ENCODE measurements around the gene PGBD5. TPM values are rescaled to one million over a fixed set of nuclear protein-coding genes. Genes with fewer than 3 reads are reported as not detected.

Gene PGBD5
- polyA plus RNA-seq, 1 of the 3 experiments (the other 2 are of a cell fraction), result 0.15 TPM

GRCh38 chr1:230355128-230355527 lies 71.0 kb downstream of the PGBD5 start:
- H3K4me2 ChIP-seq, result no peak overlapping the region
- H3K27ac ChIP-seq (ENCODE audit: low read depth in 2 of 2, low read length in 1 of 2), result no peak overlapping the region
- no peaks in the 10 kb centered on the region for H3K9me2 ChIP-seq
- H3K79me2 ChIP-seq (ENCODE audit: insufficient read depth), result no peaks in the 10 kb centered on the region
- WGBS (ENCODE audit: low lambda C conversion rate), result 47% methylated on average over 4 of the region's 4 CpGs
- no peak overlapping the region for H3K4me3 ChIP-seq (ENCODE audit: low read depth in 2 of 2, low read length in 1 of 2)
- POLR2A ChIA-PET, result no interaction called here
- H4K20me1 ChIP-seq (ENCODE audit: insufficient read depth), result no peaks in the 10 kb centered on the region
- no peak overlapping the region for H2AFZ ChIP-seq (ENCODE audit: low read depth)
- H3K9me3 ChIP-seq, result no peaks in the 10 kb centered on the region
- TF ChIP-seq RCOR1 (IDR thresholded peaks at IDR 0.05; ENCODE audit: low read length) (no peak), TCF12 (IDR thresholded peaks at IDR 0.05) (no peak), YY1 (IDR thresholded peaks at IDR 0.05; ENCODE audit: low read depth) (no peak)
- TF ChIP-seq, protein P1, sequence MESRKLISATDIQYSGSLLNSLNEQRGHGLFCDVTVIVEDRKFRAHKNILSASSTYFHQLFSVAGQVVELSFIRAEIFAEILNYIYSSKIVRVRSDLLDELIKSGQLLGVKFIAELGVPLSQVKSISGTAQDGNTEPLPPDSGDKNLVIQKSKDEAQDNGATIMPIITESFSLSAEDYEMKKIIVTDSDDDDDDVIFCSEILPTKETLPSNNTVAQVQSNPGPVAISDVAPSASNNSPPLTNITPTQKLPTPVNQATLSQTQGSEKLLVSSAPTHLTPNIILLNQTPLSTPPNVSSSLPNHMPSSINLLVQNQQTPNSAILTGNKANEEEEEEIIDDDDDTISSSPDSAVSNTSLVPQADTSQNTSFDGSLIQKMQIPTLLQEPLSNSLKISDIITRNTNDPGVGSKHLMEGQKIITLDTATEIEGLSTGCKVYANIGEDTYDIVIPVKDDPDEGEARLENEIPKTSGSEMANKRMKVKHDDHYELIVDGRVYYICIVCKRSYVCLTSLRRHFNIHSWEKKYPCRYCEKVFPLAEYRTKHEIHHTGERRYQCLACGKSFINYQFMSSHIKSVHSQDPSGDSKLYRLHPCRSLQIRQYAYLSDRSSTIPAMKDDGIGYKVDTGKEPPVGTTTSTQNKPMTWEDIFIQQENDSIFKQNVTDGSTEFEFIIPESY (IDR thresholded peaks at IDR 0.05; ENCODE audit: borderline replicate concordance, low read depth), result no peak
- TF ChIP-seq, protein P2, sequence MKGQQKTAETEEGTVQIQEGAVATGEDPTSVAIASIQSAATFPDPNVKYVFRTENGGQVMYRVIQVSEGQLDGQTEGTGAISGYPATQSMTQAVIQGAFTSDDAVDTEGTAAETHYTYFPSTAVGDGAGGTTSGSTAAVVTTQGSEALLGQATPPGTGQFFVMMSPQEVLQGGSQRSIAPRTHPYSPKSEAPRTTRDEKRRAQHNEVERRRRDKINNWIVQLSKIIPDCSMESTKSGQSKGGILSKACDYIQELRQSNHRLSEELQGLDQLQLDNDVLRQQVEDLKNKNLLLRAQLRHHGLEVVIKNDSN (IDR thresholded peaks at IDR 0.05; ENCODE audit: borderline replicate concordance, low read depth), result no peak
- no peak overlapping the region for H3K9ac ChIP-seq
- CTCF ChIA-PET, result interaction anchor here (1.6 kb wide), 1 partner anchor 20 kb away, joined by 4 read pairs; no protein-coding TSS in a partner anchor
- H3F3A ChIP-seq (replicated peaks; ENCODE audit: insufficient read depth), result no peaks in the 10 kb centered on the region
- H3K27me3 ChIP-seq (ENCODE audit: insufficient read depth), result no peaks in the 10 kb centered on the region
- H3K36me3 ChIP-seq (replicated peaks in 1 of 2; ENCODE audit: control insufficient read depth in 1 of 2, insufficient read depth in 2 of 2, low read length in 1 of 2), result no peaks in the 10 kb centered on the region
- peaks cover 0 to 4% of the 10 kb centered on the region in 2 experiments; a peak in 1 of 4 replicates for H3K4me1 ChIP-seq (ENCODE audit: control insufficient read depth in 1 of 2, insufficient read depth in 2 of 2, low read depth in 1 of 2, low read length in 1 of 2)
- DNase-seq, result no peak

GRCh38 chr1:230354005-230354404 lies 72.1 kb downstream of the PGBD5 start:
- H2AFZ ChIP-seq (ENCODE audit: low read depth), result no peak overlapping the region
- no peaks in the 10 kb centered on the region for H4K20me1 ChIP-seq (ENCODE audit: insufficient read depth)
- no peak for DNase-seq
- POLR2A ChIA-PET, result no interaction called here
- no peak overlapping the region for H3K4me2 ChIP-seq
- no peak overlapping the region for H3K27ac ChIP-seq (ENCODE audit: low read depth in 2 of 2, low read length in 1 of 2)
- H3K9ac ChIP-seq, result no peak overlapping the region
- no peaks in the 10 kb centered on the region for H3K27me3 ChIP-seq (ENCODE audit: insufficient read depth)
- H3F3A ChIP-seq (replicated peaks; ENCODE audit: insufficient read depth), result no peaks in the 10 kb centered on the region
- H3K9me2 ChIP-seq, result no peaks in the 10 kb centered on the region
- H3K36me3 ChIP-seq (replicated peaks in 1 of 2; ENCODE audit: control insufficient read depth in 1 of 2, insufficient read depth in 2 of 2, low read length in 1 of 2), result no peaks in the 10 kb centered on the region
- H3K4me1 ChIP-seq (ENCODE audit: control insufficient read depth in 1 of 2, insufficient read depth in 2 of 2, low read depth in 1 of 2, low read length in 1 of 2), result peaks cover 0 to 4% of the 10 kb centered on the region in 2 experiments; a peak in 1 of 4 replicates
- CTCF ChIA-PET, result interaction anchor here (0.9 to 1.6 kb wide), 2 partner anchors 21 to 52 kb away, joined by 3 to 4 read pairs; no protein-coding TSS in a partner anchor
- H3K79me2 ChIP-seq (ENCODE audit: insufficient read depth), result no peaks in the 10 kb centered on the region
- WGBS (ENCODE audit: low lambda C conversion rate), result 15% methylated on average over 3 of the region's 4 CpGs
- H3K4me3 ChIP-seq (ENCODE audit: low read depth in 2 of 2, low read length in 1 of 2), result no peak overlapping the region
- TF ChIP-seq, protein P3, sequence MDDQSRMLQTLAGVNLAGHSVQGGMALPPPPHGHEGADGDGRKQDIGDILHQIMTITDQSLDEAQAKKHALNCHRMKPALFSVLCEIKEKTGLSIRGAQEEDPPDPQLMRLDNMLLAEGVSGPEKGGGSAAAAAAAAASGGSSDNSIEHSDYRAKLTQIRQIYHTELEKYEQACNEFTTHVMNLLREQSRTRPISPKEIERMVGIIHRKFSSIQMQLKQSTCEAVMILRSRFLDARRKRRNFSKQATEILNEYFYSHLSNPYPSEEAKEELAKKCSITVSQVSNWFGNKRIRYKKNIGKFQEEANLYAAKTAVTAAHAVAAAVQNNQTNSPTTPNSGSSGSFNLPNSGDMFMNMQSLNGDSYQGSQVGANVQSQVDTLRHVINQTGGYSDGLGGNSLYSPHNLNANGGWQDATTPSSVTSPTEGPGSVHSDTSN (IDR thresholded peaks at IDR 0.05), result no peak
- no peak for TF ChIP-seq POLR2AphosphoS5 (IDR thresholded peaks at IDR 0.05; ENCODE audit: low read depth, low read length)
- TF ChIP-seq RCOR1 (IDR thresholded peaks at IDR 0.05; ENCODE audit: low read length), result no peak
- no peak for TF ChIP-seq IRF3 (IDR thresholded peaks at IDR 0.05; ENCODE audit: low read depth, low read length)
- no peak for TF ChIP-seq USF2 (IDR thresholded peaks at IDR 0.05; ENCODE audit: borderline replicate concordance, low read depth, low read length)
- no peak for TF ChIP-seq EP300 (IDR thresholded peaks at IDR 0.05; ENCODE audit: borderline replicate concordance in 1 of 2, low read depth in 1 of 2, low read length in 1 of 2)
- TF ChIP-seq MXI1 (IDR thresholded peaks at IDR 0.05; ENCODE audit: low read depth, low read length), result no peak
- TF ChIP-seq SMC3 (IDR thresholded peaks at IDR 0.05; ENCODE audit: low read depth, low read length), result no peak
- no peak for TF ChIP-seq ELF1 (IDR thresholded peaks at IDR 0.05)
- no peak for TF ChIP-seq FOXJ3 (CRISPR knock-in tag; IDR thresholded peaks at IDR 0.05)
- H3K9me3 ChIP-seq, result no peaks in the 10 kb centered on the region

All from SK-N-SH (cell line).